Adipocyte (in vitro differentiated cells): ENCODE measurements around the gene CDK7.
A peak's percentile ranks its signal among the peaks of the same experiment; 100 is the strongest.

ENCODE experiments used
- DNase-seq: peaks from one replicate; pipeline ENCODE4 v3.0.0-alpha.2; 2015; ENCODE audit warnings: low read depth
- H3K27me3 ChIP-seq: replicated peaks from 2 replicates; pipeline ENCODE4 v1.7.0; 2013; ENCODE audit warnings: mild to moderate bottlenecking, low read length, moderate library complexity; ENCODE audit not compliant: control insufficient read depth, insufficient read depth
- H3K36me3 ChIP-seq: 2 replicates; pipeline ENCODE4 v1.7.0; 2013; ENCODE audit warnings: low read length, mild to moderate bottlenecking, moderate library complexity; ENCODE audit not compliant: control insufficient read depth, insufficient read depth, severe bottlenecking
- H3K4me1 ChIP-seq: 2 replicates; pipeline ENCODE4 v1.7.0; 2013; ENCODE audit warnings: mild to moderate bottlenecking, low read length, moderate library complexity; ENCODE audit not compliant: control insufficient read depth, insufficient read depth
- H3K4me3 ChIP-seq: 2 replicates; pipeline ENCODE4 v1.7.0; 2013; ENCODE audit warnings: mild to moderate bottlenecking, low read length, moderate library complexity
- H3K9ac ChIP-seq: 2 replicates; pipeline ENCODE4 v1.7.0; 2013; ENCODE audit warnings: mild to moderate bottlenecking, low read length, moderate library complexity
- H3K9me3 ChIP-seq: 2 replicates; pipeline ENCODE4 v1.7.0; 2013; ENCODE audit warnings: mild to moderate bottlenecking, low read length, moderate library complexity; ENCODE audit not compliant: control insufficient read depth

The CDK7 gene

DNA sequence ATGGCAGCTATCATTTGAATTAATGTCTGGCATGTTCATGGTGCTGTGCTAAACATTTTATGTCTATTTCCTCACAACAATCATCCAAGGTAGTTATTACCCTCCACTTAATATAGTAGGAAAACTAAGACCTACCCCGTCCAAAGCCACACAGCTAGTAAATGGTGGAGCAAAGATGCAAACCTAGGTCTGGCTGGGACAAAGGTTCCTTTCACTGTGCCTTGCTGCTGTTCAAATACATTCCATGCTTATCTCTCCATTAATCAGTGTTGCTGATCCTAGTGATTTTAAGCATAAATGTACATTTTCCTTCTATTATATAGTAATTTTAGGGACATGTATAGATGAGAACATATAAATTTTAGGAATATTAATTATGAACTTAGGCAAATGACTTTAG is 59.2 kb downstream of the CDK7 start:
- no peaks in the 10 kb centered on the region for H3K36me3 ChIP-seq
- H3K9me3 ChIP-seq, result no peaks in the 10 kb centered on the region
- no peak for DNase-seq
- H3K9ac ChIP-seq, result no peak overlapping the region
- no peaks in the 10 kb centered on the region for H3K4me1 ChIP-seq
- H3K27me3 ChIP-seq, result no peaks in the 10 kb centered on the region
- H3K4me3 ChIP-seq, result no peak overlapping the region

DNA sequence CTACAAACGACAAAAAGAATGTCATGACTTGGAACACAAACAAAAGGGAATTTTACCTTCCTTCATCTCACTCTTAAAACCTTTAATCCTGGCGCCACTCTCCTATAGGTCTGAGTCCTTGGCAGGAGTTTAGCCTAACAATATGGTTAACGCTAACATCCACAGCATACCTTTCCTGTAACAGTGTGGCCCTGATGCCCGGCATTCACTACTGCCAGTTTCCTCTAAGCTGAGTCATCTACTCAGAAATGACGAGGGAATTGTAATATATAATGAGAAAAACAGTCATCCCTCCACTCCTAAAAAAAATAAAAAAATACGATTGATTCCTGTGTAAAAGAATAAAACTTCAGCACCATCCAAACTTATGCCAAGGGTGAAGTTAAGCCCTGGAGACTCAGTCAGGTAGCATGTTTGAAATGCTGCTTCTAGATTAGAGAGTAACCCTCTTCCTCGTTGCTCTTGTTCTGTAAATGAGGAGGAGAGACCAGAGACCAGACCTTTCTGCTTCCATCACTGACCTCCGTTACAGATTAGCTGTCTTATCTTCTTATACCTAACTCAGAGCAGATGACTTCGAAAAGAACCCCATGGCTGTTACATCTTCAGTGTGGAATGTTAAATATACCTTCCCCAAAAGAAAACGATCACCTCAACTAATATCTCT is 60.5 kb downstream of the CDK7 start:
- H3K9ac ChIP-seq, result no peak overlapping the region
- no peaks in the 10 kb centered on the region for H3K36me3 ChIP-seq
- H3K9me3 ChIP-seq, result no peaks in the 10 kb centered on the region
- no peak overlapping the region for H3K4me3 ChIP-seq
- peak; percentile 69 for DNase-seq
- no peaks in the 10 kb centered on the region for H3K27me3 ChIP-seq
- no peaks in the 10 kb centered on the region for H3K4me1 ChIP-seq

DNA sequence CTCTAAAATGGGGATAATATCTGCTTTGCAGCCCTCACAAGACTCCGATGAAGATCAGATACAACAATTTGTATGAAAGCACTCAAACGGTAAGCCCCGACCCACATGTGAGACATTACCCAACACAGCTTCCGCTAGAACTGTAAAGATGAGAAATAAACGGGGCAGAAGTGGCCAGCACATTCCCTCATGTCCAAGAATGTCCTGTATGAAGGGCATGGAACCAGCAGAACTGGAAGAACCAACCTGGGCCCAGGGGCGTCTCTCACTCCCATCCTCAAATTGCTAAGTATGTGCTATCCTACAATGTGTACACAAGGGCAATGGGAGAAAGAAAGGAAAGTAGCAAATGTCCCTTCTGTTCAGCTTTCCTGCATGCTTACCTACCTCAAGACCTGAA is 64.9 kb downstream of the CDK7 start:
- DNase-seq, result no peak
- Histone ChIP-seq H3K36me3 (no peaks in the 10 kb centered on the region), H3K4me3 (no peak overlapping the region), H3K9ac (no peak overlapping the region), H3K27me3 (no peaks in the 10 kb centered on the region), H3K9me3 (no peaks in the 10 kb centered on the region), H3K4me1 (no peaks in the 10 kb centered on the region)

DNA sequence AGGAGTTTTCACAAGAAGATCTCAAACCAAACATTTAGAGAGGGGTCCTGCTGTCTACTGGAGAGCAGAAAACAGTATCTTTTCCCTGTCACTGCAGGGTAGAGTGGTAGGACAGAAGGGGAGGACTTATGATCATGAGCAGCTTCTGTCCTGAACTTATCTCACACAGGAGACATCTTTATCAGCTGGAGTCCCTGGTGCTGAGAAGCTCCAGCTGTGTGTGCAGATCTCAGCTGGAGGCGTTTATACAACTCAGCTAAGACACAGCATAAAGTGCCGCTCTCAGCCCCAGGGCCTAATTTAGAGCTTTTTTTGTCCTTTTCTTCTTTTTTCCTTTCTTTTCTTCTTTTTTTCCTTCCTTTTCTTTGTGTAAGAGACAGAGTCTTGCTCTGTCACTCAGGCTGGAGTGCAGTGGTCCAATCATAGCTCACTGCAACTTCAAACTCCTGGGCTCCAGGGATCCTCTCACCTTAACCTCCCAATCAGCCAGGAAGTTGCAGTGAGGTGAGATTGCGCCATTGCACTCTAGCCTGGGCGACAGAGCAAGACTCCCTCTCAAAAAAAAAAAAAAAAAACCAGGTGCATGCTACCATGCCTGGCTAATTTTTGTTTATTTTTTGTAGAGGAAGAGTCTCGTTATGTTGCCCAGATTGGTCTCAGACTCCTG is 66.0 kb downstream of the CDK7 start:
- no peaks in the 10 kb centered on the region for H3K4me1 ChIP-seq
- no peaks in the 10 kb centered on the region for H3K36me3 ChIP-seq
- H3K9ac ChIP-seq, result no peak overlapping the region
- no peak overlapping the region for H3K4me3 ChIP-seq
- no peaks in the 10 kb centered on the region for H3K9me3 ChIP-seq
- no peak for DNase-seq
- no peaks in the 10 kb centered on the region for H3K27me3 ChIP-seq

- H3K9me3 ChIP-seq, result no peaks in the 10 kb centered on the region
- H3K4me1 ChIP-seq, result no peaks in the 10 kb centered on the region
- peaks cover 4% of the 10 kb centered on the region for H3K36me3 ChIP-seq
- H3K27me3 ChIP-seq, result no peaks in the 10 kb centered on the region
- DNase-seq, result no peak
- H3K9ac ChIP-seq, result no peak overlapping the region
- no peak overlapping the region for H3K4me3 ChIP-seq
Observed at GRCh38 chr5:69305512-69305911, 70.8 kb downstream of the CDK7 start.

- peaks cover 4% of the 10 kb centered on the region for H3K36me3 ChIP-seq
Observed at GRCh38 chr5:69308046-69308553, 73.4 kb downstream of the CDK7 start.

GRCh38 chr5:69309380-69309779 is 74.7 kb downstream of the CDK7 start:
- Histone ChIP-seq H3K4me3 (no peak overlapping the region), H3K27me3 (no peaks in the 10 kb centered on the region), H3K36me3 (peaks cover 4% of the 10 kb centered on the region), H3K9me3 (no peaks in the 10 kb centered on the region), H3K9ac (no peak overlapping the region), H3K4me1 (no peaks in the 10 kb centered on the region)
- no peak for DNase-seq

More at GRCh38 chr5:69308046-69308553, 73.4 kb downstream of the CDK7 start:
- DNase-seq, result no peak
- no peaks in the 10 kb centered on the region for H3K4me1 ChIP-seq
- no peaks in the 10 kb centered on the region for H3K27me3 ChIP-seq
- no peaks in the 10 kb centered on the region for H3K9me3 ChIP-seq
- no peak overlapping the region for H3K4me3 ChIP-seq
- H3K9ac ChIP-seq, result no peak overlapping the region

- H3K27me3 ChIP-seq, result no peaks in the 10 kb centered on the region
- DNase-seq, result no peak
- no peaks in the 10 kb centered on the region for H3K4me1 ChIP-seq
- H3K36me3 ChIP-seq, result peaks cover 3% of the 10 kb centered on the region
- no peak overlapping the region for H3K4me3 ChIP-seq
- no peak overlapping the region for H3K9ac ChIP-seq
- H3K9me3 ChIP-seq, result no peaks in the 10 kb centered on the region
Observed at GRCh38 chr5:69312459-69313160, 77.9 kb downstream of the CDK7 start.

DNA sequence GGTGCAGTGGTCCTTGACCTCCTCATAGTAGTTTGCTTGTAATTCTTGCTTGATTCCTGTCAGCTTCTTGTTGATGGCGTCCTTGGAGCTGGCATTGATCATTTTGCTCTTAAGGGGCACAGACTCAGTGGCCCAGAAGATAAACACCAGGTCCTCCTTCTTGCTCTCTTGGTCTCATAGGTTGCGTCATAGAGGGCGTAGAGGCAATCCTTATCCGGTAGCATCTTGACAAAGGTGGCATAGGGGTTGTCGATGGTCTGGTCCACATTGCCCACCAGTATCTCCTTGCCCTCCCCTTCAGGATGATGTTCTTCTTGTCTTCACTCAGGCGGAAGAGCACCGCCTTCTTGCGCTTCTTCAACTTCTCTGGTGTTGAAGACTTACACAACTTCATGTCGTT is 78.7 kb downstream of the CDK7 start:
- Histone ChIP-seq H3K36me3 (no peaks in the 10 kb centered on the region), H3K27me3 (no peaks in the 10 kb centered on the region), H3K4me1 (no peaks in the 10 kb centered on the region), H3K9me3 (no peaks in the 10 kb centered on the region), H3K4me3 (no peak overlapping the region), H3K9ac (no peak overlapping the region)
- DNase-seq, result no peak

- DNase-seq, result no peak
- Histone ChIP-seq H3K27me3 (no peaks in the 10 kb centered on the region), H3K9ac (no peak overlapping the region), H3K4me1 (no peaks in the 10 kb centered on the region), H3K9me3 (no peaks in the 10 kb centered on the region), H3K4me3 (no peak overlapping the region), H3K36me3 (no peaks in the 10 kb centered on the region)
Observed at GRCh38 chr5:69315972-69316371, 81.3 kb downstream of the CDK7 start.

DNA sequence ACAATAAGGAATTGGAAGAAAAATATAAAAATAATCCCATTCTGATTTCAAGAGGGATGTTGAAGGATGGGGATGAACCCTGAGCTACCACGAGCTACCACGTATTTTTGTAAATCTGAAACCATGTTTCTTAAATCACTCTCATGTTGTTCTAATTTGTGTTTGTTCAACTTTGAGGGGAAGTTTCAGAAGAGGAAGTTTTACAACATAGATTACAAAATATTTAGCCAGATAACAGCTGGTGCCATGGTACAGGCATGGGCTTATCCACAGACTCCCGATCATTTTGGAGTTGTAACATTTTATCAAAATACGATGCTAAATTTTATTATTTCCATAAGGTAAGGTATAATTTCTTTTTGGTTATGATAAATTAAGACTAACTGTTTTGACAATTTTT is 82.7 kb downstream of the CDK7 start:
- H3K36me3 ChIP-seq, result no peaks in the 10 kb centered on the region
- no peak for DNase-seq

More for the DNA sequence above, 82.7 kb downstream of the CDK7 start:
- no peaks in the 10 kb centered on the region for H3K4me1 ChIP-seq
- no peak overlapping the region for H3K9ac ChIP-seq
- H3K9me3 ChIP-seq, result no peaks in the 10 kb centered on the region
- no peak overlapping the region for H3K4me3 ChIP-seq
- no peaks in the 10 kb centered on the region for H3K27me3 ChIP-seq
